H1 (cell line): ENCODE measurements around the gene FRMD4A. TPM values are rescaled to one million over a fixed set of nuclear protein-coding genes. Genes with fewer than 3 reads are reported as not detected.

Experiments used
- CTCF ChIA-PET: fragments of 300-600 bp; sonication (Branson Sonifier 250); formaldehyde crosslinking; loops from one replicate; lab custom pipeline; 2021; ENCODE audit not compliant: partially characterized antibody; lab: Charles Lee
- POLR2A ChIA-PET: fragments of 300-600 bp; sonication (Branson Sonifier 250); formaldehyde crosslinking; loops from one replicate; lab custom pipeline; 2021; ENCODE audit warnings: inconsistent platforms; ENCODE audit not compliant: partially characterized antibody; lab: Charles Lee
- DNase-seq, 2 experiments: peaks; one replicate each; pipeline versions ENCODE4 v3.0.0 to v3.0.0-alpha.2; 2010 to 2022; ENCODE audit warnings: low spot score in 2 of 2, low read depth in 1 of 2, mixed read lengths in 1 of 2
- FAIRE-seq: peaks from 2 replicates; lab custom pipeline; 2011; peaks lifted over from hg19 to GRCh38; lab: Jason Lieb, UNC
- H2AFZ ChIP-seq: 2 replicates; pipeline ENCODE4 v1.8.1; 2012; ENCODE audit warnings: low read length, inconsistent platforms
- H2AK5ac ChIP-seq: 2 replicates; pipeline ENCODE4 v1.6.1; 2013; ENCODE audit warnings: low read depth, low read length
- H2BK120ac ChIP-seq: replicated peaks from 2 replicates; pipeline ENCODE3; 2013; ENCODE audit warnings: low read depth, low read length, inconsistent platforms
- H2BK12ac ChIP-seq: 2 replicates; pipeline ENCODE4 v1.6.1; 2013; ENCODE audit warnings: low read depth, low read length
- H2BK15ac ChIP-seq: 2 replicates; pipeline ENCODE4 v1.6.1; 2013; ENCODE audit warnings: low read length
- H2BK20ac ChIP-seq: 2 replicates; pipeline ENCODE4 v1.6.1; 2013; ENCODE audit warnings: low read length
- H2BK5ac ChIP-seq: 2 replicates; pipeline ENCODE4 v1.6.1; 2013; ENCODE audit warnings: low read depth, low read length
- H3K14ac ChIP-seq: 2 replicates; pipeline ENCODE4 v1.6.1; 2013; ENCODE audit warnings: inconsistent platforms; ENCODE audit not compliant: insufficient read length
- H3K18ac ChIP-seq: 2 replicates; pipeline ENCODE4 v1.6.1; 2013; ENCODE audit warnings: low read length; ENCODE audit errors: extremely low read depth
- H3K23ac ChIP-seq: 2 replicates; pipeline ENCODE4 v1.6.1; 2013; ENCODE audit warnings: inconsistent platforms; ENCODE audit not compliant: insufficient read length
- H3K23me2 ChIP-seq: 2 replicates; pipeline ENCODE4 v1.6.1; 2013; ENCODE audit warnings: low read depth, low read length
- H3K27ac ChIP-seq: 2 replicates; pipeline ENCODE4 v1.6.1; 2011; ENCODE audit warnings: low read depth, low read length, inconsistent platforms
- H3K27me3 ChIP-seq, 4 experiments: replicated peaks in 1 of 4; 1 replicate in 1 of 4; 2 replicates in 3 of 4; pipeline versions ENCODE4 v1.6.1 to v1.8.1; 2011 to 2013; ENCODE audit warnings: low read length in 3 of 4, mild to moderate bottlenecking in 3 of 4, inconsistent platforms in 2 of 4, mixed read lengths in 2 of 4, moderate library complexity in 1 of 4; ENCODE audit not compliant: control insufficient read depth in 3 of 4, insufficient read depth in 3 of 4; ENCODE audit errors: extremely low read depth in 1 of 4
- H3K36me3 ChIP-seq, 4 experiments: 2 replicates each; pipeline versions ENCODE4 v1.6.1 to v1.8.1; 2011 to 2013; ENCODE audit warnings: mild to moderate bottlenecking in 4 of 4, low read length in 3 of 4, moderate library complexity in 2 of 4, control low read depth in 1 of 4, inconsistent platforms in 1 of 4; ENCODE audit not compliant: insufficient read depth in 4 of 4, control insufficient read depth in 2 of 4
- H3K4ac ChIP-seq: replicated peaks from 2 replicates; pipeline ENCODE3; 2013; ENCODE audit warnings: low read length, low read depth, mixed read lengths, inconsistent platforms; ENCODE audit not compliant: insufficient read length
- H3K4me1 ChIP-seq, 4 experiments: replicated peaks in 1 of 4; 1 replicate in 1 of 4; 2 replicates in 3 of 4; pipeline versions ENCODE4 v1.6.1 to v1.8.1; 2011 to 2013; ENCODE audit warnings: low read length in 3 of 4, inconsistent platforms in 2 of 4, mixed read lengths in 1 of 4; ENCODE audit not compliant: insufficient read depth in 4 of 4, control insufficient read depth in 3 of 4
- H3K4me2 ChIP-seq, 2 experiments: 2 replicates each; pipeline versions ENCODE4 v1.6.1 to v1.8.1; 2011 to 2013; ENCODE audit warnings: low read depth in 2 of 2, low read length in 2 of 2, control low read depth in 1 of 2, inconsistent platforms in 1 of 2, mild to moderate bottlenecking in 1 of 2; ENCODE audit not compliant: insufficient read depth in 1 of 2
- H3K4me3 ChIP-seq, 4 experiments: fragments of 200-600, 300-600 bp in 1 of 4; sonication (generic), shearing (Covaris generic), sonication (Bioruptor Twin) in 1 of 4; 2 replicates each; pipeline versions ENCODE4 v1.5.1 to v1.8.1; 2011 to 2016; ENCODE audit warnings: low read length in 4 of 4, low read depth in 3 of 4, control low read depth in 2 of 4, inconsistent platforms in 2 of 4, mild to moderate bottlenecking in 2 of 4, mixed read lengths in 1 of 4, moderate library complexity in 1 of 4; ENCODE audit not compliant: insufficient read depth in 2 of 4; ENCODE audit errors: extremely low read depth in 1 of 4
- H3K56ac ChIP-seq: replicated peaks from 2 replicates; pipeline ENCODE3; 2013; ENCODE audit warnings: low read depth, mild to moderate bottlenecking, mixed read lengths, low read length, inconsistent platforms; ENCODE audit not compliant: insufficient read length
- H3K79me1 ChIP-seq: 2 replicates; pipeline ENCODE4 v1.6.1; 2013; ENCODE audit warnings: low read depth, low read length, control low read depth
- H3K79me2 ChIP-seq, 2 experiments: 2 replicates each; pipeline versions ENCODE4 v1.6.1 to v1.8.1; 2012 to 2013; ENCODE audit warnings: low read length in 2 of 2, mild to moderate bottlenecking in 2 of 2, inconsistent platforms in 1 of 2; ENCODE audit not compliant: insufficient read depth in 2 of 2, control insufficient read depth in 1 of 2
- H3K9ac ChIP-seq, 4 experiments: replicated peaks in 1 of 4; 1 replicate in 1 of 4; 2 replicates in 3 of 4; pipeline versions ENCODE4 v1.6.1 to v1.8.1; 2011 to 2013; ENCODE audit warnings: low read depth in 3 of 4, low read length in 3 of 4, control low read depth in 2 of 4, mild to moderate bottlenecking in 2 of 4, moderate library complexity in 2 of 4, inconsistent platforms in 1 of 4; ENCODE audit errors: extremely low read depth in 1 of 4
- H3K9me3 ChIP-seq, 2 experiments: 2 replicates each; pipeline versions ENCODE4 v1.6.1 to v1.8.1; 2012 to 2013; ENCODE audit warnings: mild to moderate bottlenecking in 2 of 2, moderate library complexity in 2 of 2, control low read depth in 1 of 2, inconsistent platforms in 1 of 2, low read depth in 1 of 2, low read length in 1 of 2, mixed read lengths in 1 of 2; ENCODE audit not compliant: insufficient read depth in 2 of 2
- H4K20me1 ChIP-seq, 2 experiments: replicated peaks in 1 of 2; 2 replicates each; pipeline versions ENCODE3 to v1.8.1; 2011 to 2013; ENCODE audit warnings: inconsistent platforms in 2 of 2, low read length in 2 of 2, mild to moderate bottlenecking in 1 of 2; ENCODE audit not compliant: insufficient read depth in 2 of 2, control insufficient read depth in 1 of 2
- H4K5ac ChIP-seq: 2 replicates; pipeline ENCODE4 v1.6.1; 2013; ENCODE audit warnings: low read length, low read depth, mixed read lengths, inconsistent platforms; ENCODE audit not compliant: insufficient read length
- H4K8ac ChIP-seq: 2 replicates; pipeline ENCODE4 v1.8.0; 2013; ENCODE audit warnings: mild to moderate bottlenecking, moderate library complexity, low read length, inconsistent platforms; ENCODE audit not compliant: insufficient read depth; ENCODE audit errors: extremely low read depth
- H4K91ac ChIP-seq: replicated peaks from 2 replicates; pipeline ENCODE3; 2013; ENCODE audit warnings: low read length, mixed read lengths, inconsistent platforms; ENCODE audit not compliant: insufficient read length
- CBX8 ChIP-seq: fragments of 300-800, 300-1000 bp; sonication (generic); IDR thresholded peaks from 2 replicates; pipeline ENCODE4 v1.7.1; 2016; ENCODE audit warnings: low read depth, low read length, borderline replicate concordance
- CREB1 ChIP-seq: IDR thresholded peaks from 2 replicates; pipeline ENCODE4 v1.6.1; 2012; ENCODE audit warnings: inconsistent platforms
- GTF2F1 ChIP-seq: IDR thresholded peaks from 2 replicates; pipeline ENCODE4 v1.6.1; 2012; ENCODE audit warnings: low read depth, low read length, improper control_type of control experiment, borderline replicate concordance
- KDM1A ChIP-seq: fragments of 200-600, 300-600 bp; sonication (generic); IDR thresholded peaks from 2 replicates; pipeline ENCODE4 v1.7.1; 2016; ENCODE audit warnings: mild to moderate bottlenecking, low read length, borderline replicate concordance
- SIX5 ChIP-seq: IDR thresholded peaks from 2 replicates; pipeline ENCODE4 v1.6.1; 2011; ENCODE audit warnings: mild to moderate bottlenecking, low read depth, low read length
- SP1 ChIP-seq: IDR thresholded peaks from 2 replicates; pipeline ENCODE4 v1.6.1; 2011; ENCODE audit warnings: low read depth, low read length
- SP2 ChIP-seq: IDR thresholded peaks from 2 replicates; pipeline ENCODE4 v1.6.1; 2012; ENCODE audit warnings: mild to moderate bottlenecking, low read length, inconsistent platforms
- TAF1 ChIP-seq: IDR thresholded peaks from 2 replicates; pipeline ENCODE4 v1.6.1; 2011; ENCODE audit warnings: mild to moderate bottlenecking, low read depth, low read length
- WGBS, 2 experiments: shearing (Covaris generic) in 1 of 2; methylation state at CpG; one replicate each; pipeline versions ENCODE4 v1.1.6 to v1.1.7; 2013 to 2015; ENCODE audit warnings: low lambda C conversion rate in 2 of 2, mixed read lengths in 2 of 2, inconsistent platforms in 1 of 2, low coverage in 1 of 2, missing lambda C conversion rate in 1 of 2; ENCODE audit not compliant: insufficient replicate concordance in 2 of 2, insufficient coverage in 1 of 2, insufficient read length in 1 of 2; ENCODE audit errors: extremely low coverage in 1 of 2, missing lambda C conversion rate in 1 of 2; 5-methylcytosine and 5-hydroxymethylcytosine counted together
- polyA plus RNA-seq, 7 experiments: library from polyadenylated mRNA; depleted of rRNA in 3 of 7; stranded (reverse) in 5 of 7; unstranded in 2 of 7; fragments of >200 nt in 5 of 7; fragments of 200-250 nt in 2 of 7; gene quantifications; 1 replicate in 5 of 7; 2 replicates in 1 of 7; 4 replicates in 1 of 7; pipeline versions ENCODE4 v1.2.1 to v1.2.3, GENCODE V29; 2011 to 2013; ENCODE audit warnings: missing spikeins in 2 of 7, mixed read lengths in 2 of 7
- total RNA-seq: library from RNA; stranded (reverse); fragmentation: NEBNext Ultra II Directional; extraction: Animal tissue kit (Norgen Biotek cat#: 25700); gene quantifications from 2 replicates; pipeline ENCODE4 v1.2.1, GENCODE V29; 2021
- TF ChIP-seq, protein P1 (sequence below): IDR thresholded peaks from 2 replicates; pipeline ENCODE4 v1.6.1; 2011; ENCODE audit warnings: low read length, improper control_type of control experiment

FRMD4A gene
- total and polyA plus RNA-seq, 2 of the 8 experiments (the other 6 are each of a cell fraction or from before 2014, with no cell fraction given): 38.6 to 39.6 TPM

- no peaks in the 10 kb centered on the region for H3K23me2 ChIP-seq
- H3K4ac ChIP-seq: no peak overlapping the region
- no peak overlapping the region for H3K23ac ChIP-seq
- no peak overlapping the region for H2BK120ac ChIP-seq
- no peak overlapping the region for H2BK5ac ChIP-seq
- H3K56ac ChIP-seq: no peak overlapping the region
- DNase-seq: no peak
- H4K5ac ChIP-seq: no peak overlapping the region
- ChIA-PET POLR2A (no interaction called here), CTCF (interaction anchor here (1.2 kb wide), 1 partner anchor 16 kb away, joined by 3 read pairs; no protein-coding TSS in a partner anchor)
- no peak overlapping the region for H2BK12ac ChIP-seq
- no peak overlapping the region for H3K14ac ChIP-seq
- no peak overlapping the region for H4K91ac ChIP-seq
- no peaks in the 10 kb centered on the region for H3K36me3 ChIP-seq
- H2BK20ac ChIP-seq: no peak overlapping the region
- H3K4me1 ChIP-seq: no peaks in the 10 kb centered on the region
- H3K79me1 ChIP-seq: no peaks in the 10 kb centered on the region
- H4K20me1 ChIP-seq: no peaks in the 10 kb centered on the region
- H3K79me2 ChIP-seq: no peaks in the 10 kb centered on the region
- no peak overlapping the region for H2BK15ac ChIP-seq
- H3K9me3 ChIP-seq: no peaks in the 10 kb centered on the region
- no peak overlapping the region for H2AFZ ChIP-seq
- TF ChIP-seq SP1 (no peak), SIX5 (no peak), TAF1 (no peak), KDM1A (no peak), CBX8 (no peak), SP2 (no peak), GTF2F1 (no peak), CREB1 (no peak)
- TF ChIP-seq, protein P1, sequence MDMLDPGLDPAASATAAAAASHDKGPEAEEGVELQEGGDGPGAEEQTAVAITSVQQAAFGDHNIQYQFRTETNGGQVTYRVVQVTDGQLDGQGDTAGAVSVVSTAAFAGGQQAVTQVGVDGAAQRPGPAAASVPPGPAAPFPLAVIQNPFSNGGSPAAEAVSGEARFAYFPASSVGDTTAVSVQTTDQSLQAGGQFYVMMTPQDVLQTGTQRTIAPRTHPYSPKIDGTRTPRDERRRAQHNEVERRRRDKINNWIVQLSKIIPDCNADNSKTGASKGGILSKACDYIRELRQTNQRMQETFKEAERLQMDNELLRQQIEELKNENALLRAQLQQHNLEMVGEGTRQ: no peak
- H3K27me3 ChIP-seq: no peaks in the 10 kb centered on the region
- H3K18ac ChIP-seq: no peak overlapping the region
- H3K9ac ChIP-seq: no peak overlapping the region
- H3K4me3 ChIP-seq: no peak overlapping the region
- no peak overlapping the region for H2AK5ac ChIP-seq
- no peak overlapping the region for H4K8ac ChIP-seq
- no peak for FAIRE-seq
- no peak overlapping the region for H3K4me2 ChIP-seq
- no peak overlapping the region for H3K27ac ChIP-seq
- 85% methylated on average over 5 of the region's 5 CpGs; no CpG with 5 or more reads in 1 of the 2 experiments for WGBS, 2 experiments
Measured at GRCh38 chr10:14141283-14141682, 189.4 kb downstream of the FRMD4A start.
